Upper lobe of left lung (tissue), 4 donors: ENCODE measurements around the gene CFAP119.

Experiments
- CTCF ChIP-seq, 6 experiments: fragments of 450-650 bp in 4 of 6; fragments of 200-600 bp in 2 of 6; sonication (generic) in 2 of 6; IDR thresholded peaks; one replicate each; pipeline ENCODE4 v1.5.1; 2016 to 2019; ENCODE audit warnings: antibody characterized with exemption in 6 of 6
- EP300 ChIP-seq, 4 donors: sonication (generic); formaldehyde crosslinking; IDR thresholded peaks; one replicate each; pipeline ENCODE4 v1.5.1; 2017; ENCODE audit warnings: antibody characterized with exemption in 4 of 4, control low read depth in 2 of 4
- POLR2A ChIP-seq, 4 donors: fragments of 450-650 bp; IDR thresholded peaks; one replicate each; pipeline ENCODE4 v1.5.1; 2016 to 2017; ENCODE audit warnings: antibody characterized with exemption in 4 of 4, mild to moderate bottlenecking in 2 of 4
- POLR2AphosphoS5 ChIP-seq, 2 donors: sonication (generic); formaldehyde crosslinking; IDR thresholded peaks; one replicate each; pipeline ENCODE4 v1.5.1; 2017; ENCODE audit warnings: antibody characterized with exemption in 2 of 2

GRCh38 chr16:30755955-30756780 lies 5.7 kb downstream of the CFAP119 start:
- TF ChIP-seq CTCF (IDR thresholded peaks at IDR 0.05) = no peak
- TF ChIP-seq POLR2AphosphoS5 (IDR thresholded peaks at IDR 0.05) = no peak
- TF ChIP-seq POLR2A (IDR thresholded peaks at IDR 0.05) = no peak
- TF ChIP-seq EP300 (IDR thresholded peaks at IDR 0.05) = no peak
